Panc1 (cell line): ENCODE results near the gene CTSD. TPM values are rescaled to one million over a fixed set of nuclear protein-coding genes. Genes with fewer than 3 reads are reported as not detected.
A peak's percentile ranks its signal among the peaks of the same experiment; 100 is the strongest.

Source experiments
- ATAC-seq: fragments of 200-7000 bp; cut with Tn5 transposase; 2 replicates; pipeline ENCODE4 v1.9.1; 2020; ENCODE audit warnings: mild to moderate bottlenecking, moderate library complexity
- BruUV-seq: library from RNA; stranded (reverse); fragments of 400-500 nt; replicated peaks from 2 replicates; lab custom pipeline; 2021; lab: Mats Ljungman, UMichigan
- CTCF ChIA-PET: fragments of 300-600 bp; sonication (Branson Sonifier 250); formaldehyde crosslinking; loops from one replicate; lab custom pipeline; 2022; ENCODE audit warnings: antibody characterized with exemption; lab: Charles Lee
- POLR2A ChIA-PET: fragments of 300-600 bp; sonication (Branson Sonifier 250); formaldehyde crosslinking; loops from one replicate; lab custom pipeline; 2022; ENCODE audit warnings: antibody characterized with exemption; lab: Charles Lee
- DNase-seq: peaks from one replicate; pipeline ENCODE4 v3.0.0-alpha.2; 2010; ENCODE audit warnings: low read depth, low spot score
- H3K27ac ChIP-seq: 2 replicates; pipeline ENCODE4 v1.5.1; 2011; ENCODE audit warnings: mild to moderate bottlenecking, low read length, inconsistent platforms
- H3K27me3 ChIP-seq: fragments of 200-500 bp; sonication (Bioruptor generic); 2 replicates; pipeline ENCODE4 v1.6.0; 2014; ENCODE audit warnings: low read length, inconsistent platforms; ENCODE audit not compliant: control insufficient read depth, insufficient read depth
- H3K36me3 ChIP-seq: fragments of 200-500 bp; sonication (Bioruptor generic); 2 replicates; pipeline ENCODE4 v1.5.1; 2014; ENCODE audit warnings: inconsistent platforms, mild to moderate bottlenecking, low read length, moderate library complexity; ENCODE audit not compliant: control insufficient read depth, insufficient read depth
- H3K4me1 ChIP-seq: 2 replicates; pipeline ENCODE4 v1.5.1; 2011; ENCODE audit warnings: inconsistent platforms, mild to moderate bottlenecking, low read length, moderate library complexity; ENCODE audit not compliant: control insufficient read depth, insufficient read depth
- H3K4me3 ChIP-seq, 2 experiments: 2 replicates each; pipeline ENCODE4 v1.5.1; 2011 to 2012; ENCODE audit warnings: low read depth in 2 of 2, low read length in 2 of 2, mild to moderate bottlenecking in 2 of 2, inconsistent platforms in 1 of 2, moderate library complexity in 1 of 2
- H3K9me3 ChIP-seq: fragments of 200-500 bp; sonication (Bioruptor generic); 2 replicates; pipeline ENCODE4 v1.5.1; 2014; ENCODE audit warnings: low read depth, mild to moderate bottlenecking, inconsistent platforms, low read length, moderate library complexity; ENCODE audit not compliant: control insufficient read depth, insufficient read depth
- CTCF ChIP-seq: fragments of 450-650 bp; IDR thresholded peaks from 2 replicates; pipeline ENCODE4 v1.5.1; 2017; ENCODE audit warnings: mild to moderate bottlenecking
- POLR2AphosphoS5 ChIP-seq: IDR thresholded peaks from 2 replicates; pipeline ENCODE4 v1.6.1; 2012; ENCODE audit warnings: mild to moderate bottlenecking, low read depth, low read length, moderate library complexity
- REST ChIP-seq, 2 experiments: IDR thresholded peaks; 2 replicates each; pipeline ENCODE4 v1.6.1; 2011 to 2012; ENCODE audit warnings: low read depth in 2 of 2, control low read depth in 1 of 2, low read length in 1 of 2, mild to moderate bottlenecking in 1 of 2, moderate library complexity in 1 of 2; ENCODE audit not compliant: insufficient read depth in 1 of 2
- SIN3A ChIP-seq: IDR thresholded peaks from 2 replicates; pipeline ENCODE4 v1.6.1; 2012; ENCODE audit warnings: low read depth, mild to moderate bottlenecking, low read length, moderate library complexity, borderline replicate concordance; ENCODE audit not compliant: insufficient read depth
- TCF7L2 ChIP-seq: IDR thresholded peaks from 2 replicates; pipeline ENCODE4 v1.6.1; 2011; ENCODE audit warnings: mild to moderate bottlenecking, low read depth, low read length, inconsistent platforms
- in situ Hi-C: cut with HindIII; loops from 2 replicates; pipeline ENCODE4 v1.10.0; 2016; ENCODE audit warnings: low sequenced_read_pairs, low pct_unique_long_range_greater_than_20kb
- intact Hi-C: fragments of 100-400 bp; cut with micrococcal nuclease; formaldehyde crosslinking; loops from one replicate; pipeline ENCODE4 v1.10.0; 2022; ENCODE audit not compliant: unreplicated experiment
- total RNA-seq: library from RNA; stranded (reverse); gene quantifications from one replicate; pipeline ENCODE4 v1.2.1, GENCODE V29; 2021; ENCODE audit not compliant: unreplicated experiment

The CTSD gene
- total RNA-seq, 1 experiment from 2014 or later: 1,813 TPM

- Histone ChIP-seq H3K4me3 (no peak overlapping the region), H3K27ac (no peak overlapping the region), H3K4me1 (no peaks in the 10 kb centered on the region), H3K9me3 (no peaks in the 10 kb centered on the region), H3K36me3 (no peaks in the 10 kb centered on the region), H3K27me3 (no peaks in the 10 kb centered on the region; the same call in 1 of the 2 replicates)
- intact Hi-C loops: no loop called here
- no peak for DNase-seq
- no TSS peak for BruUV-seq
- CTCF ChIA-PET: interaction anchor here (0.6 to 1.2 kb wide), 2 partner anchors 50 to 676 kb away, joined by 3 to 4 read pairs; no protein-coding TSS in a partner anchor
- no peak for TF ChIP-seq CTCF
- TF ChIP-seq POLR2AphosphoS5: peak; percentile 75
- POLR2A ChIA-PET: no interaction called here
- in situ Hi-C loops: no loop called here
- ATAC-seq: no peak
Observed at GRCh38 chr11:1743585-1744136, 20.1 kb downstream of the CTSD start.

GRCh38 chr11:1742869-1743584, 20.7 kb downstream of the CTSD start:
- no TSS peak for BruUV-seq
- CTCF ChIA-PET: no interaction called here

More at GRCh38 chr11:1742869-1743584, 20.7 kb downstream of the CTSD start:
- DNase-seq: no peak
- POLR2A ChIA-PET: no interaction called here
- Histone ChIP-seq H3K27ac (no peak overlapping the region), H3K36me3 (no peaks in the 10 kb centered on the region), H3K4me3 (no peak overlapping the region), H3K9me3 (peaks cover under 1% of the 10 kb centered on the region; the same call in 1 of the 2 replicates), H3K4me1 (no peaks in the 10 kb centered on the region), H3K27me3 (no peaks in the 10 kb centered on the region; the same call in 1 of the 2 replicates)
- in situ Hi-C loops: no loop called here
- TF ChIP-seq CTCF (no peak), REST (IDR thresholded peaks at IDR 0.05; ENCODE audit: insufficient read depth in 1 of 2, low read depth in 2 of 2, low read length in 1 of 2) (no peak), SIN3A (no peak), POLR2AphosphoS5 (no peak), TCF7L2 (no peak)
- ATAC-seq: no peak
- intact Hi-C loops: no loop called here
